ENCODE measurements around the gene SEMA3A. TPM values are rescaled to one million over a fixed set of nuclear protein-coding genes. Genes with fewer than 3 reads are reported as not detected.
"Not testable (repeated sequence)": the region's sequence is repeated elsewhere in the genome, so short reads cannot be mapped to it uniquely, and the experiment has no call there.

The SEMA3A gene
- total RNA-seq, 1 donor from 2014 or later = 8.1 TPM

- DNase-seq (ENCODE audit: low spot score) = not testable (repeated sequence)
These were observed 132.1 kb downstream of the SEMA3A start for GRCh38 chr7:84062489-84062901.

- DNase-seq (ENCODE audit: low spot score) = no peak
These were observed 133.8 kb downstream of the SEMA3A start for GRCh38 chr7:84060760-84061261.

GRCh38 chr7:84060000-84060399 lies 134.6 kb downstream of the SEMA3A start:
- DNase-seq (ENCODE audit: low spot score) = no peak

- no peak for DNase-seq (ENCODE audit: low spot score)
These were observed 136.1 kb downstream of the SEMA3A start for GRCh38 chr7:84058311-84059076.

DNA sequence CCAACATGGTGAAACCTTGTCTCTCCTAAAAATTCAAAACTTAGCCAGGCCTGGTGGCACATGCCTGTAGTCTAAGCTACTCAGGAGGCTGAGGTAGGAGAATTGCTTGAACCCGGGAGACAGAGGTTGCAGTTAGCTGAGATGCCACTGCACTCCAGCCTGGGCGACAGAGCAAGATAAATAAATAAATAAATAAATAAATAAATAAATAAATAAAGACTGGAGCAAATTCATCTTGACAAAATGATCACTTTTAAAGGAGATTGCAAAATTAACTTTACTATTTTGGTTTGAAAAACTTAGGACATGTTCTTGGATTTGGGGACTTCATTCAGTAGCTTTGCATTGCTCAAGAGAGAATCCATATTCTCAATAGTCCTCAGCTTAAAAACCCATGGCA lies 137.0 kb downstream of the SEMA3A start:
- no peak for DNase-seq (ENCODE audit: low spot score)

GRCh38 chr7:84055904-84056605 lies 138.5 kb downstream of the SEMA3A start:
- DNase-seq (ENCODE audit: low spot score) = no peak

GRCh38 chr7:84055199-84055598 lies 139.4 kb downstream of the SEMA3A start:
- DNase-seq (ENCODE audit: low spot score) = not testable (repeated sequence)

GRCh38 chr7:84049071-84049836 lies 145.3 kb downstream of the SEMA3A start:
- no peak for DNase-seq (ENCODE audit: low spot score)

GRCh38 chr7:84047085-84047484 lies 147.5 kb downstream of the SEMA3A start:
- no peak for DNase-seq (ENCODE audit: low spot score)

- no peak for DNase-seq (ENCODE audit: low spot score)
These were observed 149.8 kb downstream of the SEMA3A start for GRCh38 chr7:84044834-84045233.

DNA sequence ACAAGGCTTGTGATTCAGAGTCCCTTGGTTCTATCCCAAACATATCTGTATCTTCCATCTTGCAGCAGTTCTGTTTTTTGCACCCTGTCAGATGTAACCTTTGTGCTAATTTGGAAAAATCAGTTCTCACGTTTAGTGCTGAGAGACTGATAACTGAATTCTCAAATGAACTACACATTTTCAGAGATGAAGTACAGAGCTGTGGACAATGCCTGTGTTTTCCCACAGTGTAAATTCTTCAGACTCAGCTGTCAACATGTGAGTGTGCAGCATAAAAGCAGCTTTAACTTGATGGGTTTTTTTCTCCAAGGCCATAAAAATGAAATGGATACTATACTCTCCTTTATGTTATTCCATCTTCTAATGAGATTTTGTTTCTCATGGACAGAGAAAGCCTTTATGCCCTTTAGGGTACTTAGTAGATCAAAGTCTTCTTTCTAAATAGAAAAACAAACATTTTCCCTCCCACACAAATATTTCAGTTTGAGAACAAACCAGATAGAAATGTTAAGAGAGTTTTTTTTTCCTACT lies 150.9 kb downstream of the SEMA3A start:
- DNase-seq (ENCODE audit: low spot score) = no peak

GRCh38 chr7:84042110-84042539 lies 152.5 kb downstream of the SEMA3A start:
- no peak for DNase-seq (ENCODE audit: low spot score)

DNA sequence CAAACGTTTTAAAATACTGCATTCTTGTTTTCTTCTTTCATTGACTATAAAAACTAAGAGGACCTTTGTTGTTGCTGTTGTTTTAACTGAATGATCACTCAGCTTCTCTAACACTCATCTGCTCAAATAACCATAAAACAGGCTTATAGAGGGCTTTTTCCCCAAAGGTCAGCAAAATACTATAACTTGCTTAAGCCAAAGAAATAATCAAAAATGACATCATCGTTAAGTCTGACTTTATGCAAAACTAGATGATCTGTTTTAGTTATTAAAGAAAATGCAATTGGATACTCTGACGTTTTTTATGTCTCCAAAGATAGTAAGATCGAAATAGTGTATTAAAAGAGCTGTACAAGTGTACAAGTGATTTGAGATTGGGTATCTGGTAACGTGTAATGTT lies 152.9 kb downstream of the SEMA3A start:
- no peak for DNase-seq (ENCODE audit: low spot score)

DNA sequence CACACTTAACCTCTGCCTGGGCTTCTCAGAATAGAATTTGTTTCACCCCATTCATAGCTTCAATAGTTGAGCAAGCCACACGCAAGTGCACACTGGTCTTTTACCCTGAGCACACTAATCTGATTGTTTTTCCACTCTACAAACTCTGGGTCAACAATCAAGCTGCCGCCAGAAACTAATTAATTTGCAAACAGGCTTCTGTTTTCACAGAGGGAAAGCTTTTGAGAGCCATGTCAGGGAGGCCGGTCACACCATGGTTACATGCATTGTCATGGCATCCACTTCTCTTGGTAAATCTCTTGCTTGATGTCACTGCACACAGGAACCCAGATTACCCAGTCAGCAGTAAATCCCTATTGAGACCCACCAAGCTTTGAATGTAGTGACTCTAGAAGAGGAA lies 154.2 kb downstream of the SEMA3A start:
- DNase-seq (ENCODE audit: low spot score) = no peak

GRCh38 chr7:84039432-84039831 lies 155.2 kb downstream of the SEMA3A start:
- DNase-seq (ENCODE audit: low spot score) = no peak

DNA sequence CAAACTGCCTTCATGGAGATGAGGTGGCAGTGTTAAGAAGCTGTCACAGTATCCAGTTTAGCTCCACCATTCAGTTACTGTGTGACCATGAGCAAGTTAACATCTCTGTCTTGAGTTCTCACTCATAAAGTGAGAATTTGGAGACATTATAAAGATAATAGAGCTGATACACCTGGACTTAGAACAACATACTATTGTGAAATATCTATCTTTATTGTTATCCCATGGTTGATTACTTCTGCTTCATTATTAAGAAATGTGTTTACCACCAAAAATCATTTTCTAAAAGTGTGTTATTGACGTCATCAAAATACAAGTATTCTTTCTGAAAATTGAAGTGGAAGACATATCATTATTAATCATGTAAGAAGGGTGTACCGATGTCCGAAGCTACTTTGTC lies 166.9 kb downstream of the SEMA3A start:
- no peak for DNase-seq (ENCODE audit: low spot score)

DNA sequence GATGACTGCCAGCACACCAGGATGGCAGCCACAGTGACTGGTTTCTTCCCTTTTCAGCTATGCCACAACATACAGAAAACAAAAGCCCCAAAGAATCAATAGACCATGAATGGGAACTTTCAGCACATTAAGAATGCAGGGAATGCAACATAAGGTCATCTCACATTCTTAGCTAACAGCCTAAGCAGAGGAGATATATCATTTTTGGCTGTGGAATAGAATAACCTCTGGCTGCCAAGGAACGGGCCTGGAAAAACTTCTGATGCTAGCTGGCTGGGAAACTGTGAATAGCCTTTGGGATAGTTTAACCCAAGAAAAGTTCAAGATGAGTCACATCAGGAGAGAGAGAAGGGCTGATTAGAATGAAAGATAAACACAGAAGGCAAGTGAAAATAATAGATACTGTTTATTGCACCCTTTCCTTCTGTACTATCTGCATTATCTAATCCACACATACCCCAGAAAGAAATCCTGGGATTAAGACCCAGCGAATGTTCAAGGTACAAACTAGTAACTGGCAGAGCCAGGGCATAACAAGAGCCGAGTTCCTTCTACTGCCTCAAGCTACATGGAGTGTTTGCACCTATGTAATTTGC lies 169.2 kb downstream of the SEMA3A start:
- no peak for DNase-seq (ENCODE audit: low spot score)

- no peak for DNase-seq (ENCODE audit: low spot score)
These were observed 171.8 kb downstream of the SEMA3A start for GRCh38 chr7:84022684-84023308.

DNA sequence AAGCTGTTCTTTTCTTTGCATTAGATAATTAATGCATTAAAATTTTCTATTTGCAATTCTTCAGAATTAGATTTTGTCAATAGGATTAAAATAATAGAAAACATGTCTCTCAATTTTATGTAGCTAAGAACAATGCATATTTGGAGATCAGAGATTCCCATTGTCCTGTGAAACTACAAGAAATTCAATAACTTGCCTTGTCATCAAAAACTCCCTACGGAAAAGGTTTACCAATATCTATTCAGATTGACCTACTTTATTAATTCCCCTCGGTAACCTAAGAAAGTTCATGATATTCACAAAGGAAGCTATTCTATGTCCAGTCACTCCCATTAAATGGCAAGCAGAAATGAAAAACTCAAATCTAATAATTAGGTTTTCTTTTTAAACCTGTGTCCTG lies 172.6 kb downstream of the SEMA3A start:
- no peak for DNase-seq (ENCODE audit: low spot score)

DNA sequence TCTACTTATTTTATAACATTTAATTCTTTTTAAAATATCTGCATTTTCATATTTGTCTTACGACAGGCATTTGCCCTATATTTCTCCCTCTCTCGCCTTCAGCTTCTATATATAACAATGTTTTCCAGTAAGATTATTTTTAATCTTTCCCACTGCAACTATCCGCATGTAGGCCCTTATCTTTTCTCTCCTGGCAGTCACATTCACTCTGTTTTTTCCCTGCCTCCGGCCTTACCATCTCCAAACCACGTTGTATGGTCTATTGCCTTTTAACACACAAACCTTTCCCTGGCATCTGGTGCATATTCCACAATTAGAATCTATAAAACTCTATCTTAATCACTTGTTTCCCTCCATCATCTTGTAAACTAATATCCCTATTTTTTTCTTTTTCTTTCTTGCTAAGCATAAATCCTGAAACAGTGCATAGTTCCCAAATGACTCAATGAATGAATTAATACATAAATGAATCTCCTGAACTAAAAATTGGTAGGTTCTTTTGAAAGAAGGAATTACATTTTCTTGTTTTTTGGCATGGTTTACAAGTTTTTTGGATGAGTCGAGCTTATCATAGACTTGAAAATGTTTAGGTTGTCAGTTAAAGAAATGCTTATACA lies 173.2 kb downstream of the SEMA3A start:
- DNase-seq (ENCODE audit: low spot score) = no peak

DNA sequence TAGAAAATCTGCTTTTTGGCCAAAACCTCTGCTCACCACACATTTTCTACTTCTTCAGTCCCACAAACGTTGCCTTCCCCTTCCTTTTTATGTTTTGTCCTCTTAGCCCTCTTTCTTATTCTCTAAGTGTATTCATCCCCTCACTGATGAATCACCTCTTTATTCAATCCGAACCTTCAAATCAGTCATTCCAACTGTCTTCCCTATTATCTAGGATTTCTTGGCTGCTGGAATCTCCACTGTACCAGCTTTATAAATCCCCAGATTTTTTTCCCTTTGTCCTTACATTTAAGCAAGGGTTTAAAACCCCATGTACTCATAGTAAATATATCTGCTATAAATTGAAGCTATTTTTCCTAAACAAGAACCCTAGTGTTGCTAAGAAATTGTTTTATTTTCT lies 176.9 kb downstream of the SEMA3A start:
- no peak for DNase-seq (ENCODE audit: low spot score)
